ENCODE data around the gene CFAP90. TPM values are rescaled to one million over a fixed set of nuclear protein-coding genes. Genes with fewer than 3 reads are reported as not detected.

CFAP90 gene
- total and polyA plus RNA-seq, 8 donors = 0.55 to 1.3 (median 1.0) TPM; not detected in 4

GRCh38 chr5:7881816-7882215 lies 30.9 kb upstream of the CFAP90 start:
- no peak overlapping the region for H3K4me3 ChIP-seq
- H3K4me1 ChIP-seq = peaks cover 12 to 27% (median 21%) of the 10 kb centered on the region in 4 donors
- peaks cover 26 to 99% (median 93%) of the 10 kb centered on the region in 4 donors for H3K36me3 ChIP-seq
- WGBS, 5 donors = 91 to 97% (median 94%) methylated on average over 2 of the region's 2 CpGs
- H3K27me3 ChIP-seq = no peaks in the 10 kb centered on the region
- TF ChIP-seq POLR2A (IDR thresholded peaks at IDR 0.05) = no peak
- TF ChIP-seq POLR2AphosphoS5 (IDR thresholded peaks at IDR 0.05) = no peak
- no peak for TF ChIP-seq CTCF (IDR thresholded peaks at IDR 0.05)
- TF ChIP-seq EP300 (IDR thresholded peaks at IDR 0.05) = no peak
- no peak overlapping the region for H3K27ac ChIP-seq
- H3K9me3 ChIP-seq = no peaks in the 10 kb centered on the region
- intact Hi-C loops (cut with DNase I; ENCODE audit: low total_unique reads) = no loop called here
- DNase-seq = no peak

GRCh38 chr5:7881091-7881490 lies 30.2 kb upstream of the CFAP90 start:
- WGBS, 5 donors = 85 to 94% (median 91%) methylated on average over 4 of the region's 4 CpGs
- H3K36me3 ChIP-seq = peaks cover 33 to 99% (median 93%) of the 10 kb centered on the region in 4 donors
- intact Hi-C loops (cut with DNase I; ENCODE audit: low total_unique reads) = no loop called here

GRCh38 chr5:7878381-7878873 lies 27.5 kb upstream of the CFAP90 start:
- no peak for DNase-seq
- intact Hi-C loops (cut with DNase I; ENCODE audit: low total_unique reads) = no loop called here
- Histone ChIP-seq H3K4me3 (no peak overlapping the region), H3K36me3 (peaks cover 31 to 91% (median 81%) of the 10 kb centered on the region in 4 donors), H3K27me3 (no peaks in the 10 kb centered on the region), H3K9me3 (no peaks in the 10 kb centered on the region), H3K4me1 (peaks cover 12 to 28% (median 21%) of the 10 kb centered on the region in 4 donors), H3K27ac (peak overlapping the region in 2 of 5 donors; percentile 15 to 22)
- no peak for TF ChIP-seq CTCF (IDR thresholded peaks at IDR 0.05)
- no peak for TF ChIP-seq EP300 (IDR thresholded peaks at IDR 0.05)
- no peak for TF ChIP-seq POLR2AphosphoS5 (IDR thresholded peaks at IDR 0.05)
- no peak for TF ChIP-seq POLR2A (IDR thresholded peaks at IDR 0.05)

More at GRCh38 chr5:7881091-7881490, 30.2 kb upstream of the CFAP90 start:
- H3K4me3 ChIP-seq = no peak overlapping the region
- H3K27me3 ChIP-seq = no peaks in the 10 kb centered on the region
- H3K9me3 ChIP-seq = no peaks in the 10 kb centered on the region
- no peak overlapping the region for H3K27ac ChIP-seq
- no peak for DNase-seq
- peaks cover 12 to 28% (median 21%) of the 10 kb centered on the region in 4 donors for H3K4me1 ChIP-seq
- TF ChIP-seq CTCF (IDR thresholded peaks at IDR 0.05) (no peak), EP300 (IDR thresholded peaks at IDR 0.05) (no peak), POLR2AphosphoS5 (IDR thresholded peaks at IDR 0.05) (no peak), POLR2A (IDR thresholded peaks at IDR 0.05) (no peak)

GRCh38 chr5:7877851-7878250 lies 26.9 kb upstream of the CFAP90 start:
- Histone ChIP-seq H3K9me3 (no peaks in the 10 kb centered on the region), H3K4me1 (peaks cover 12 to 32% (median 22%) of the 10 kb centered on the region in 4 donors), H3K27ac (peak overlapping the region in 1 of 5 donors; percentile 22), H3K27me3 (no peaks in the 10 kb centered on the region), H3K36me3 (peaks cover 30 to 91% (median 77%) of the 10 kb centered on the region in 4 donors), H3K4me3 (no peak overlapping the region)
- no peak for DNase-seq
- no peak for TF ChIP-seq EP300 (IDR thresholded peaks at IDR 0.05)
- no peak for TF ChIP-seq CTCF (IDR thresholded peaks at IDR 0.05)
- no peak for TF ChIP-seq POLR2AphosphoS5 (IDR thresholded peaks at IDR 0.05)
- no peak for TF ChIP-seq POLR2A (IDR thresholded peaks at IDR 0.05)
- WGBS, 5 donors = 68 to 76% (median 69%) methylated on average over 9 of the region's 9 CpGs
- intact Hi-C loops (cut with DNase I; ENCODE audit: low total_unique reads) = no loop called here

Measured in stomach (tissue), 9 donors.